Activated CD8-positive, alpha-beta memory T cell treated with anti-CD3 and anti-CD28 coated beads, Interleukin-2, amount 10 ng/mL, durations not matched to agents 7 days and 5 days (primary cell): ENCODE data around the gene CTNNA3. TPM values are rescaled to one million over a fixed set of nuclear protein-coding genes. Genes with fewer than 3 reads are reported as not detected.

ENCODE experiments used
- ATAC-seq: fragments of 150-1000 bp; cut with Tn5 transposase; one replicate; pipeline ENCODE4 v1.10.0; 2021; ENCODE audit warnings: moderate library complexity
- CTCF ChIA-PET: fragments of 350-600 bp; sonication (Branson Sonifier 250); formaldehyde crosslinking; loops from one replicate; lab custom pipeline; 2021; ENCODE audit warnings: antibody characterized with exemption; lab: Charles Lee
- DNase-seq: peaks from one replicate; pipeline ENCODE4 v3.0.0-alpha.2; 2020
- H3K27ac Mint-ChIP-seq: one replicate; pipeline ENCODE4 v1.8.0; 2021; ENCODE audit warnings: mild to moderate bottlenecking, mixed read lengths
- H3K27me3 Mint-ChIP-seq: one replicate; pipeline ENCODE4 v1.8.0; 2021; ENCODE audit warnings: mixed read lengths
- H3K36me3 Mint-ChIP-seq: one replicate; pipeline ENCODE4 v1.8.0; 2021; ENCODE audit warnings: mild to moderate bottlenecking, mixed read lengths
- H3K4me1 Mint-ChIP-seq: one replicate; pipeline ENCODE4 v1.8.0; 2021; ENCODE audit warnings: mixed read lengths
- H3K4me3 Mint-ChIP-seq: one replicate; pipeline ENCODE4 v1.8.0; 2021; ENCODE audit warnings: mild to moderate bottlenecking, moderate library complexity, mixed read lengths
- H3K9me3 Mint-ChIP-seq: one replicate; pipeline ENCODE4 v1.8.0; 2022; ENCODE audit warnings: low read depth, mixed read lengths
- total RNA-seq, 2 experiments: library from RNA; stranded (reverse); gene quantifications; one replicate each; pipeline ENCODE4 v1.2.3, GENCODE V29; 2021

The CTNNA3 gene
- total RNA-seq, 2 experiments from 2014 or later, result 0.61 TPM; not detected in 1

GRCh38 chr10:67518043-67518442 lies 178.0 kb downstream of the CTNNA3 start:
- Mint-ChIP-seq H3K4me3 (no peak overlapping the region), H3K9me3 (no peaks in the 10 kb centered on the region), H3K36me3 (no peaks in the 10 kb centered on the region), H3K27me3 (peaks cover 10% of the 10 kb centered on the region), H3K4me1 (no peaks in the 10 kb centered on the region), H3K27ac (no peak overlapping the region)
- ATAC-seq (no peak), DNase-seq (no peak)
- CTCF ChIA-PET, result interaction anchor here (0.6 to 1.3 kb wide), 2 partner anchors 255 to 262 kb away, joined by 3 to 4 read pairs; no protein-coding TSS in a partner anchor

- Mint-ChIP-seq H3K4me3 (no peak overlapping the region), H3K9me3 (no peaks in the 10 kb centered on the region), H3K4me1 (no peaks in the 10 kb centered on the region), H3K27me3 (no peaks in the 10 kb centered on the region), H3K36me3 (no peaks in the 10 kb centered on the region), H3K27ac (no peak overlapping the region)
- ATAC-seq (no peak), DNase-seq (no peak)
- CTCF ChIA-PET, result no interaction called here
Observed at GRCh38 chr10:67506757-67507091, 189.3 kb downstream of the CTNNA3 start.

GRCh38 chr10:67506083-67506756 lies 189.8 kb downstream of the CTNNA3 start:
- Mint-ChIP-seq H3K4me3 (no peak overlapping the region), H3K27ac (no peak overlapping the region), H3K4me1 (no peaks in the 10 kb centered on the region), H3K27me3 (no peaks in the 10 kb centered on the region), H3K36me3 (no peaks in the 10 kb centered on the region), H3K9me3 (no peaks in the 10 kb centered on the region)
- ATAC-seq (no peak), DNase-seq (no peak)
- CTCF ChIA-PET, result no interaction called here

- Mint-ChIP-seq H3K4me3 (no peak overlapping the region), H3K36me3 (no peaks in the 10 kb centered on the region), H3K9me3 (no peaks in the 10 kb centered on the region), H3K27me3 (no peaks in the 10 kb centered on the region), H3K4me1 (no peaks in the 10 kb centered on the region), H3K27ac (no peak overlapping the region)
- no peak for DNase-seq
- no peak for ATAC-seq
- CTCF ChIA-PET, result no interaction called here
Observed at GRCh38 chr10:67492317-67493019, 203.5 kb downstream of the CTNNA3 start.

GRCh38 chr10:67487906-67488619 lies 207.9 kb downstream of the CTNNA3 start:
- no peak for DNase-seq
- Mint-ChIP-seq H3K36me3 (no peaks in the 10 kb centered on the region), H3K4me3 (no peak overlapping the region), H3K4me1 (no peaks in the 10 kb centered on the region), H3K27me3 (no peaks in the 10 kb centered on the region), H3K27ac (no peak overlapping the region), H3K9me3 (no peaks in the 10 kb centered on the region)
- CTCF ChIA-PET, result no interaction called here
- ATAC-seq, result no peak

GRCh38 chr10:67487199-67487598 lies 208.8 kb downstream of the CTNNA3 start:
- Mint-ChIP-seq H3K36me3 (no peaks in the 10 kb centered on the region), H3K27me3 (no peaks in the 10 kb centered on the region), H3K27ac (no peak overlapping the region), H3K4me3 (no peak overlapping the region), H3K4me1 (no peaks in the 10 kb centered on the region), H3K9me3 (no peaks in the 10 kb centered on the region)
- ATAC-seq (no peak), DNase-seq (no peak)
- CTCF ChIA-PET, result no interaction called here

GRCh38 chr10:67477868-67478267 lies 218.1 kb downstream of the CTNNA3 start:
- no peak for ATAC-seq
- no peaks in the 10 kb centered on the region for H3K27me3 Mint-ChIP-seq
- CTCF ChIA-PET, result no interaction called here

GRCh38 chr10:67476201-67476600 lies 219.8 kb downstream of the CTNNA3 start:
- CTCF ChIA-PET, result no interaction called here
- H3K4me1 Mint-ChIP-seq, result no peaks in the 10 kb centered on the region

More at GRCh38 chr10:67477868-67478267, 218.1 kb downstream of the CTNNA3 start:
- no peak for DNase-seq
- Mint-ChIP-seq H3K4me3 (no peak overlapping the region), H3K27ac (no peak overlapping the region), H3K4me1 (no peaks in the 10 kb centered on the region), H3K9me3 (peaks cover 9% of the 10 kb centered on the region), H3K36me3 (no peaks in the 10 kb centered on the region)

GRCh38 chr10:67473850-67474633 lies 222.0 kb downstream of the CTNNA3 start:
- H3K36me3 Mint-ChIP-seq, result no peaks in the 10 kb centered on the region
- no peak for ATAC-seq
- H3K4me1 Mint-ChIP-seq, result no peaks in the 10 kb centered on the region
- no peak for DNase-seq
- H3K9me3 Mint-ChIP-seq, result peaks cover 9% of the 10 kb centered on the region
- no peak overlapping the region for H3K27ac Mint-ChIP-seq
- no peaks in the 10 kb centered on the region for H3K27me3 Mint-ChIP-seq
- H3K4me3 Mint-ChIP-seq, result no peak overlapping the region
- CTCF ChIA-PET, result no interaction called here

More at GRCh38 chr10:67476201-67476600, 219.8 kb downstream of the CTNNA3 start:
- ATAC-seq (no peak), DNase-seq (no peak)
- H3K4me3 Mint-ChIP-seq, result no peak overlapping the region
- H3K36me3 Mint-ChIP-seq, result no peaks in the 10 kb centered on the region
- H3K9me3 Mint-ChIP-seq, result peaks cover 9% of the 10 kb centered on the region
- no peak overlapping the region for H3K27ac Mint-ChIP-seq
- no peaks in the 10 kb centered on the region for H3K27me3 Mint-ChIP-seq

- no peaks in the 10 kb centered on the region for H3K27me3 Mint-ChIP-seq
- no peaks in the 10 kb centered on the region for H3K36me3 Mint-ChIP-seq
- CTCF ChIA-PET, result no interaction called here
- no peak overlapping the region for H3K27ac Mint-ChIP-seq
- H3K9me3 Mint-ChIP-seq, result no peaks in the 10 kb centered on the region
- no peak for DNase-seq
- no peak overlapping the region for H3K4me3 Mint-ChIP-seq
- no peak for ATAC-seq
- H3K4me1 Mint-ChIP-seq, result no peaks in the 10 kb centered on the region
Observed at GRCh38 chr10:67471022-67471421, 225.0 kb downstream of the CTNNA3 start.

GRCh38 chr10:67464278-67464677 lies 231.7 kb downstream of the CTNNA3 start:
- ATAC-seq (no peak), DNase-seq (no peak)
- no peaks in the 10 kb centered on the region for H3K4me1 Mint-ChIP-seq
- CTCF ChIA-PET, result no interaction called here
- no peaks in the 10 kb centered on the region for H3K9me3 Mint-ChIP-seq
- no peaks in the 10 kb centered on the region for H3K27me3 Mint-ChIP-seq
- no peaks in the 10 kb centered on the region for H3K36me3 Mint-ChIP-seq
- H3K27ac Mint-ChIP-seq, result no peak overlapping the region
- H3K4me3 Mint-ChIP-seq, result no peak overlapping the region

- no peak for ATAC-seq
- H3K27ac Mint-ChIP-seq, result no peak overlapping the region
- H3K27me3 Mint-ChIP-seq, result no peaks in the 10 kb centered on the region
- H3K9me3 Mint-ChIP-seq, result no peaks in the 10 kb centered on the region
- no peaks in the 10 kb centered on the region for H3K36me3 Mint-ChIP-seq
- no peaks in the 10 kb centered on the region for H3K4me1 Mint-ChIP-seq
- DNase-seq, result no peak
- CTCF ChIA-PET, result no interaction called here
- H3K4me3 Mint-ChIP-seq, result no peak overlapping the region
Observed at GRCh38 chr10:67452892-67453291, 243.1 kb downstream of the CTNNA3 start.

GRCh38 chr10:67438605-67439304 lies 257.2 kb downstream of the CTNNA3 start:
- no peaks in the 10 kb centered on the region for H3K27me3 Mint-ChIP-seq
- H3K4me1 Mint-ChIP-seq, result no peaks in the 10 kb centered on the region
- DNase-seq (no peak), ATAC-seq (no peak)
- no peak overlapping the region for H3K27ac Mint-ChIP-seq
- H3K9me3 Mint-ChIP-seq, result peaks cover 7% of the 10 kb centered on the region
- CTCF ChIA-PET, result no interaction called here
- H3K4me3 Mint-ChIP-seq, result no peak overlapping the region
- no peaks in the 10 kb centered on the region for H3K36me3 Mint-ChIP-seq
